GM12892 (cell line): ENCODE results near the gene DAZAP1.

Source experiments
- POLR2A ChIP-seq: IDR thresholded peaks from 2 replicates; pipeline ENCODE4 v1.6.1; 2011; ENCODE audit warnings: low read depth, low read length, control low read depth
- POLR2AphosphoS5 ChIP-seq: IDR thresholded peaks from 2 replicates; pipeline ENCODE4 v1.6.1; 2011; ENCODE audit warnings: low read depth, low read length, control low read depth
- TAF1 ChIP-seq: IDR thresholded peaks from 2 replicates; pipeline ENCODE4 v1.6.1; 2011; ENCODE audit warnings: low read depth, mild to moderate bottlenecking, control low read depth, low read length, borderline replicate concordance

DNA sequence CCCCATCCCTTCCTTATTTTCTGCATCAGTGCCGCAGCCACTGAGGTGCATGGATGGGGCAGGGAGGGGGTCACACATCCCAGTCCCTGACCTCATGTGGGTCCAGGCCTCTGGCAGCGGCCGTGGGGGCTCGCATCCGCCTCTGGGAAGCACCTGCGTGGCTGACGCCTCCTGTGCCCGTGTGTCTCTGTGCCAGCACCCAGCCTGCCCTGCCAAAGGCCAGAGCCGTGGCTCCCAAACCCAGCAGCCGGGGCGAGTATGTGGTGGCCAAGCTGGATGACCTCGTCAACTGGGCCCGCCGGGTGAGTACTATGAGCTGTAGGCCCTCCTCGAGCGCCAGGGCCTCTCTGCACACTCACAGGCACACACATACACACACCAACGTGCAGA lies 18.8 kb upstream of the DAZAP1 start:
- TF ChIP-seq POLR2A (no peak), POLR2AphosphoS5 (no peak), TAF1 (no peak)
